AG09309 (cell line): ENCODE data around the gene RASA3.

Source experiments
- DNase-seq: peaks from one replicate; pipeline ENCODE4 v3.0.0-alpha.2; 2010; ENCODE audit warnings: low read depth
- H3K4me3 ChIP-seq: 2 replicates; pipeline ENCODE4 v1.5.1; 2011; ENCODE audit warnings: mild to moderate bottlenecking, low read depth, low read length, moderate library complexity; ENCODE audit not compliant: control insufficient read depth
- TF ChIP-seq, protein P1 (sequence below): IDR thresholded peaks from 2 replicates; pipeline ENCODE4 v1.5.1; 2011; ENCODE audit warnings: mild to moderate bottlenecking, low read depth, low read length, inconsistent platforms; ENCODE audit not compliant: insufficient read depth, control insufficient read depth; ENCODE audit errors: missing control alignments

The RASA3 gene

GRCh38 chr13:114167885-114168284, 35.5 kb upstream of the RASA3 start:
- TF ChIP-seq, protein P1, sequence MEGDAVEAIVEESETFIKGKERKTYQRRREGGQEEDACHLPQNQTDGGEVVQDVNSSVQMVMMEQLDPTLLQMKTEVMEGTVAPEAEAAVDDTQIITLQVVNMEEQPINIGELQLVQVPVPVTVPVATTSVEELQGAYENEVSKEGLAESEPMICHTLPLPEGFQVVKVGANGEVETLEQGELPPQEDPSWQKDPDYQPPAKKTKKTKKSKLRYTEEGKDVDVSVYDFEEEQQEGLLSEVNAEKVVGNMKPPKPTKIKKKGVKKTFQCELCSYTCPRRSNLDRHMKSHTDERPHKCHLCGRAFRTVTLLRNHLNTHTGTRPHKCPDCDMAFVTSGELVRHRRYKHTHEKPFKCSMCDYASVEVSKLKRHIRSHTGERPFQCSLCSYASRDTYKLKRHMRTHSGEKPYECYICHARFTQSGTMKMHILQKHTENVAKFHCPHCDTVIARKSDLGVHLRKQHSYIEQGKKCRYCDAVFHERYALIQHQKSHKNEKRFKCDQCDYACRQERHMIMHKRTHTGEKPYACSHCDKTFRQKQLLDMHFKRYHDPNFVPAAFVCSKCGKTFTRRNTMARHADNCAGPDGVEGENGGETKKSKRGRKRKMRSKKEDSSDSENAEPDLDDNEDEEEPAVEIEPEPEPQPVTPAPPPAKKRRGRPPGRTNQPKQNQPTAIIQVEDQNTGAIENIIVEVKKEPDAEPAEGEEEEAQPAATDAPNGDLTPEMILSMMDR: no peak
- DNase-seq: no peak
- no peak overlapping the region for H3K4me3 ChIP-seq

- no peak overlapping the region for H3K4me3 ChIP-seq
- TF ChIP-seq, protein P1: no peak
- DNase-seq: no peak
These were observed 35.0 kb upstream of the RASA3 start for GRCh38 chr13:114167426-114167825.

DNA sequence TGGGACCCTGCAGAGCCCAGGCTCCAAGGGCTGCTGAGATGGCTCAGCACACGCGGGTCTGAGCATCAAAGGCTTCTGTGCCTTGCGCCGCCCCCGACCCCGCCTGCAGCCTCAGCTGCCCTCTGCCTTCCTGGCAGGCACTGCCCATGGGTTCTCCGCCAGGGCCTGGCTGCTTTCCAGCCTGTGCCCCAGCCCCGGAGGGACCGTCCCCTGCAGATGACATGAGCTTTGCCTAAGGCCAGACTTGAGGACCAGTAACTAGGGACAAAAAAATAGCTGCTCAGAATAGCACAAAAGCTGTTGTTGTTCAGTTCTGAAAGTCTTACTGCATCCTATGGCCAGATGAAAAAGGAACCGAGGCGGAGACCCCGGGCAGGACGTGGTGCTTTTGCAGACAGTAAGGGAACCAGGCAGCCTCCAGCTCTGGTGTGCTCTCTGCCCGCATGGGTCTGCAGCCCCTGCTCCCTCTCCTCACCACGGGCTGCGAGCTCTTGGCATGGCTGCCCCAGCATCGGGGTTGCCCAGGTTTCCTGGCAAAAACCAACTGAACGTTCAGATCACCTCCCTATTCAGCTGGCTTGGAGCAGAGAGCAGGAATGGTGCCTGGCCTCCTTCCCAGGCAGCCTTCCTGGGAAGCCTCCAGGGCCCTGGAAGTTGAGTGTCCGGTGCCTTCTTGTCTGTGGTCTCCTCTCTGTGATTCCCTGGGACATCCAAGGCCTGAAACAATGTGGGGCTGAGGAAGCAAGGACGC, 34.1 kb upstream of the RASA3 start:
- no peak overlapping the region for H3K4me3 ChIP-seq
- no peak for DNase-seq
- TF ChIP-seq, protein P1: no peak

DNA sequence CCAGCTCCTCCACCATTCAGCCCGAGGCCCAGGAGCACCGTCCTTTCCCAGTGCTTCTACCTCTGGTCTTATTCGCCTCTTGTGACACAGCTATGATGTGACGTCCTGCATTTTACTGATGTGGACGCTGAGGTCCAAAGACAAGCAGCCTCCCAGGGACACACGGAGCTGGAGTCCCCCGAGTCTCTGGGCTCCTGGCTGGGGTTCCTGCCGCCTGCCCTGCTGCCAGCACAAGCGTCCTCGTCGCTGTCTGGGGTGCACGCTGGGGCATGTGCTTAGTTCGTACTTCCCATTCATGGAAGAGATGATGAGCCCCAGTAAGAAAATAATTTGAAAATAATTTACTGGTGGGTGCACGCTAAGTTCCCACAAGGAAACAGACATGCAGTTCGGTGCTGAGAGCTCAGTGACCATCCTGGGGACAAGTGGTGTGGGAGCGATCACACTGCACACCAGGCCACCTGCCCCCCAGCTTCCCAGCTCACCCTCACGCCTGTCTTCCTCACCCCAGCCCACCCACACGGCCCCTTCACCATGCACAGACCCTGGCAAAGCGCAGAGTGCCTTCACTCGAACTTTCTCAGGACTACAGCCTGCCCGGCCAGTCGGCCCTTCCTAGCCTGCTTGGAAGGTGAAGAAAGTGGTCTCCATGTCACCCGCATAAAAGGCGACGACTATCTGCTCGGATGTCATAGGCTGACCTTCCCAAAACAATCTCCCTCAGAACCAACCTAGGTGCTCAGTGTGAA, 32.4 kb upstream of the RASA3 start:
- TF ChIP-seq, protein P1: no peak
- DNase-seq: no peak
- no peak overlapping the region for H3K4me3 ChIP-seq

- DNase-seq: no peak
- no peak overlapping the region for H3K4me3 ChIP-seq
- TF ChIP-seq, protein P1: no peak
These were observed 31.6 kb upstream of the RASA3 start for GRCh38 chr13:114164053-114164452.

GRCh38 chr13:114162533-114162922, 30.1 kb upstream of the RASA3 start:
- DNase-seq: no peak
- TF ChIP-seq, protein P1: no peak
- H3K4me3 ChIP-seq: no peak overlapping the region
